Fibroblast of lung (primary cell): Measurements from ENCODE around the gene KLHL3. TPM values are rescaled to one million over a fixed set of nuclear protein-coding genes. Genes with fewer than 3 reads are reported as not detected.
A peak's percentile ranks its signal among the peaks of the same experiment; 100 is the strongest.

ENCODE experiments used
- DNase-seq, 2 donors: peaks; one replicate each; pipeline versions ENCODE4 v3.0.0 to v3.0.0-alpha.2; 2010; ENCODE audit warnings: low read depth in 2 of 2
- H2AFZ ChIP-seq: 2 replicates; pipeline ENCODE4 v1.5.1; 2012; ENCODE audit warnings: low read length, control low read depth, inconsistent platforms
- H3K27ac ChIP-seq: 2 replicates; pipeline ENCODE4 v1.5.1; 2011; ENCODE audit warnings: low read length, control low read depth; ENCODE audit not compliant: insufficient read depth
- H3K27me3 ChIP-seq: 2 replicates; pipeline ENCODE4 v1.5.1; 2011; ENCODE audit warnings: mild to moderate bottlenecking, low read length; ENCODE audit not compliant: control insufficient read depth, insufficient read depth
- H3K36me3 ChIP-seq: 2 replicates; pipeline ENCODE4 v1.5.1; 2011; ENCODE audit warnings: low read length; ENCODE audit not compliant: control insufficient read depth, insufficient read depth
- H3K4me1 ChIP-seq: 2 replicates; pipeline ENCODE4 v1.5.1; 2011; ENCODE audit warnings: low read length; ENCODE audit not compliant: control insufficient read depth, insufficient read depth; ENCODE audit errors: extremely low read depth
- H3K4me2 ChIP-seq: 2 replicates; pipeline ENCODE4 v1.5.1; 2011; ENCODE audit warnings: low read length, control low read depth; ENCODE audit not compliant: insufficient read depth; ENCODE audit errors: extremely low read depth
- H3K4me3 ChIP-seq, 4 experiments: fragments of 200-600 bp in 1 of 4; sonication (generic) in 1 of 4; replicated peaks in 1 of 4; 2 replicates each; pipeline ENCODE4 v1.5.1; 2011 to 2016; ENCODE audit warnings: low read length in 4 of 4, low read depth in 3 of 4, mild to moderate bottlenecking in 3 of 4, control low read depth in 2 of 4, inconsistent platforms in 1 of 4, mixed read lengths in 1 of 4; ENCODE audit not compliant: insufficient read depth in 1 of 4; ENCODE audit errors: control extremely low read depth in 1 of 4
- H3K79me2 ChIP-seq: 2 replicates; pipeline ENCODE4 v1.5.1; 2012; ENCODE audit warnings: mild to moderate bottlenecking, low read length, inconsistent platforms; ENCODE audit not compliant: control insufficient read depth, insufficient read depth
- H3K9ac ChIP-seq: 2 replicates; pipeline ENCODE4 v1.5.1; 2011; ENCODE audit warnings: mild to moderate bottlenecking, low read length, control low read depth; ENCODE audit not compliant: insufficient read depth
- H3K9me3 ChIP-seq: 2 replicates; pipeline ENCODE4 v1.5.1; 2012; ENCODE audit warnings: low read depth, low read length; ENCODE audit not compliant: control insufficient read depth, insufficient read depth
- H4K20me1 ChIP-seq: 2 replicates; pipeline ENCODE4 v1.5.1; 2011; ENCODE audit warnings: low read length; ENCODE audit not compliant: control insufficient read depth, insufficient read depth; ENCODE audit errors: extremely low read depth
- EZH2 ChIP-seq: IDR thresholded peaks from 2 replicates; pipeline ENCODE4 v1.5.1; 2012; ENCODE audit warnings: low read length, control low read depth, mild to moderate bottlenecking; ENCODE audit errors: missing control alignments
- polyA plus RNA-seq, 2 donors: library from polyadenylated mRNA; depleted of rRNA in 1 of 2; stranded (reverse) in 1 of 2; unstranded in 1 of 2; fragments of >200 nt; gene quantifications; 2 replicates each; pipeline ENCODE4 v1.2.1, GENCODE V29; 2011 to 2012; ENCODE audit warnings: missing spikeins in 1 of 2
- total RNA-seq: library from RNA; depleted of rRNA; stranded (reverse); fragments of >200 nt; gene quantifications from 2 replicates; pipeline ENCODE4 v1.2.1, GENCODE V29; 2014
- TF ChIP-seq, protein P1 (sequence below), 2 donors: IDR thresholded peaks in 1 of 2; conservative IDR thresholded peaks in 1 of 2; 1 replicate in 1 of 2; 2 replicates in 1 of 2; pipeline ENCODE4 v1.5.1; 2011 to 2012; ENCODE audit warnings: low read length in 2 of 2, control low read depth in 1 of 2, inconsistent platforms in 1 of 2, low read depth in 1 of 2, mild to moderate bottlenecking in 1 of 2

Gene KLHL3
- total and polyA plus RNA-seq, 2 donors (not counting 1 experiment from before 2014, with no cell fraction given): 0.60 to 2.3 TPM

DNA sequence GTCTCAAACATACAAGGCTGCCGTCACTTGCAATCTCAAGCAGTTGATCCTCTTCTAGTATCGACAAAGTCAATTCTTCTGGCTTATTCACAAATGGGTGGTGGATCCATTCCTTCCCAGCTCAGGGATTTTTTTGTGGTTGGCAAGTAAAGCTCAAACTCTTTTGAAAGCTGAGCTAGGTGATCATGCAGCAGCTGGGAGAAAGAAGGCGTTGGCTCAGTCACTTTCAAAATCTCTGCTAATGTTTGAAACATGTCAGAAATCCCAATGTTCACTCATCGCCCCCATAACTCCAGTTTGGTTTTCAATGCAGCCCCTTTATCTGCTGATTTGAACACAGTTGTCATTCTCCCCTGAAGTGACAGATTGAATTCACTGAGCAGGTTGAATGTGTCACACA lies 22.2 kb upstream of the KLHL3 start:
- Histone ChIP-seq H3K27ac (no peak overlapping the region), H3K4me1 (no peaks in the 10 kb centered on the region), H3K9ac (no peak overlapping the region), H3K36me3 (no peaks in the 10 kb centered on the region), H3K27me3 (no peaks in the 10 kb centered on the region), H2AFZ (no peak overlapping the region), H3K79me2 (peaks cover 10% of the 10 kb centered on the region), H3K4me2 (no peak overlapping the region), H3K4me3 (no peak overlapping the region), H4K20me1 (no peaks in the 10 kb centered on the region), H3K9me3 (no peaks in the 10 kb centered on the region)
- TF ChIP-seq, protein P1, sequence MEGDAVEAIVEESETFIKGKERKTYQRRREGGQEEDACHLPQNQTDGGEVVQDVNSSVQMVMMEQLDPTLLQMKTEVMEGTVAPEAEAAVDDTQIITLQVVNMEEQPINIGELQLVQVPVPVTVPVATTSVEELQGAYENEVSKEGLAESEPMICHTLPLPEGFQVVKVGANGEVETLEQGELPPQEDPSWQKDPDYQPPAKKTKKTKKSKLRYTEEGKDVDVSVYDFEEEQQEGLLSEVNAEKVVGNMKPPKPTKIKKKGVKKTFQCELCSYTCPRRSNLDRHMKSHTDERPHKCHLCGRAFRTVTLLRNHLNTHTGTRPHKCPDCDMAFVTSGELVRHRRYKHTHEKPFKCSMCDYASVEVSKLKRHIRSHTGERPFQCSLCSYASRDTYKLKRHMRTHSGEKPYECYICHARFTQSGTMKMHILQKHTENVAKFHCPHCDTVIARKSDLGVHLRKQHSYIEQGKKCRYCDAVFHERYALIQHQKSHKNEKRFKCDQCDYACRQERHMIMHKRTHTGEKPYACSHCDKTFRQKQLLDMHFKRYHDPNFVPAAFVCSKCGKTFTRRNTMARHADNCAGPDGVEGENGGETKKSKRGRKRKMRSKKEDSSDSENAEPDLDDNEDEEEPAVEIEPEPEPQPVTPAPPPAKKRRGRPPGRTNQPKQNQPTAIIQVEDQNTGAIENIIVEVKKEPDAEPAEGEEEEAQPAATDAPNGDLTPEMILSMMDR (conservative IDR thresholded peaks at IDR 0.05 in 1 of 2, IDR thresholded peaks at IDR 0.05 in 1 of 2; ENCODE audit: low read depth in 1 of 2, low read length in 2 of 2): no peak
- TF ChIP-seq EZH2: no peak
- DNase-seq: no peak

DNA sequence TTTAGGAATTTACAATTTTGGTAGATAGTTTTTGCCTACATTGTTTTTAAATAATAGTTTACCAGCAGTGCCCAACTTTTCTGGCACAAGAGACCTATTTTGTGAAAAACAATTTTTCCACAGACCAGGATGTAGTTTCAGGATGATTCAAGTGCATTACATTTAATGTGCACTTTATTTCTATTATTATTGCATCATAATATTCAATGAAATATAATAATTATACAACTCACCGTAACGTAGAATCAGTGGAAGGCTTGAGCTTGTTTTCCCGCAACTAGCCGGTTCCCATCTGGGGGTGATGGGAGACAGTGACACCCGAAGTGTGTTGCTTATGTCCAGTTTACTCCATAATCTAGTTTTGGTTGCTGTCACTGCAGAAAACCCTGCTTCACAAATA lies 21.7 kb upstream of the KLHL3 start:
- Histone ChIP-seq H3K4me2 (no peak overlapping the region), H2AFZ (no peak overlapping the region), H3K27me3 (no peaks in the 10 kb centered on the region), H4K20me1 (peaks cover 2% of the 10 kb centered on the region), H3K9me3 (no peaks in the 10 kb centered on the region), H3K4me1 (no peaks in the 10 kb centered on the region), H3K36me3 (no peaks in the 10 kb centered on the region), H3K27ac (no peak overlapping the region), H3K79me2 (peaks cover 15% of the 10 kb centered on the region), H3K9ac (no peak overlapping the region), H3K4me3 (no peak overlapping the region)
- DNase-seq: no peak
- TF ChIP-seq, protein P1 (conservative IDR thresholded peaks at IDR 0.05 in 1 of 2, IDR thresholded peaks at IDR 0.05 in 1 of 2; ENCODE audit: low read depth in 1 of 2, low read length in 2 of 2): no peak
- no peak for TF ChIP-seq EZH2

DNA sequence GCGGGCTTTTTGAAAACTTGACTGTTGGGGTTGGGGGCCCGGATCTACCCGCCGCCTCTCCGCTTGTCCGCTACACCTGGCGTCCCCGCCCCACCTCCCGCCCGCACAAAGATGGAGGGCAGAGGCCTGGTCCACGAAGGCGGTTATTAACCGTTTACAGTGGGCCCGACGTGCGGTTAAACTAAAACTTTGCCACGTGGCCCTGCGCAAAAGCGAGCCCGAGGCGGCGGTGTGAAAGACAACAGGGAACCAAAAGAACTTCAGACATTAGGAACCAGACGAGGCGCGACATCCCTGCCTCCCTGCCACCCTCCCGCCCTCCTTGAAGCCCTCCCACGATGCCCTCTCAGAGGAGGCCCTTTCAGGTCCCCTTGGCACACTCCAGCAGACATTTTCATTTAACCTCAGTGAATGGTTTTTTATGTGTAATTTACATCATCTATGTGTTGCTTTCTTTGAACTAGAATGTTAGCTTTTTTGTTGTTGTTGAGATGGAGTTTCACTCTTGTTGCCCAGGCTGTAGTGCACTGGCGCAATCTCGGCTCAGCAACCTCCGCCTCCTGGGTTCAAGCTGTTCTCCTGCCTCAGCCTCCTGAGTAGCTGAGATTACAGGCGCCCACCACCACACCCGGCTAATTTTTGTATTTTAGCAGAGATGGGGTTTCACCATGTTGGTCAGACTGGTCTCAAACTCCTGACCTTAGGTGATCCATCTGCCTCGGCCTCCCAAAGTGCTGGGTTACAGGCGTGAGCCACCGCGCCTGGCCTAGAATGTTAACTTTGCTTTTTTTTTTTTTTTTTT lies 19.3 kb upstream of the KLHL3 start:
- Histone ChIP-seq H3K27me3 (no peaks in the 10 kb centered on the region), H3K27ac (peak overlapping the region; percentile 98), H3K9ac (peak overlapping the region; percentile 99), H3K4me3 (peak overlapping the region; percentile 81 to 100 (median 96)), H3K79me2 (peaks cover 39% of the 10 kb centered on the region), H3K4me2 (peak overlapping the region; percentile 59), H4K20me1 (peaks cover 11% of the 10 kb centered on the region), H3K36me3 (no peaks in the 10 kb centered on the region), H3K9me3 (no peaks in the 10 kb centered on the region), H2AFZ (peak overlapping the region; percentile 85), H3K4me1 (peaks cover 3% of the 10 kb centered on the region)
- no peak for DNase-seq
- TF ChIP-seq EZH2: no peak
- TF ChIP-seq, protein P1 (conservative IDR thresholded peaks at IDR 0.05 in 1 of 2, IDR thresholded peaks at IDR 0.05 in 1 of 2; ENCODE audit: low read depth in 1 of 2, low read length in 2 of 2): no peak
